Mesothelial cell of epicardium (in vitro differentiated cells): ENCODE data around the gene COL11A2. TPM values are rescaled to one million over a fixed set of nuclear protein-coding genes. Genes with fewer than 3 reads are reported as not detected.

ENCODE experiments used
- DNase-seq, 2 experiments: peaks; one replicate each; pipeline ENCODE4 v3.0.0; 2021; ENCODE audit warnings: low spot score in 2 of 2; ENCODE audit not compliant: unreplicated experiment in 2 of 2
- H3K27ac Mint-ChIP-seq: 2 replicates; pipeline ENCODE4 v1.8.0; 2021; ENCODE audit warnings: mixed read lengths
- H3K27me3 Mint-ChIP-seq: 2 replicates; pipeline ENCODE4 v1.8.0; 2021; ENCODE audit warnings: low read depth, mixed read lengths
- H3K36me3 Mint-ChIP-seq: 2 replicates; pipeline ENCODE4 v1.8.0; 2021; ENCODE audit warnings: mixed read lengths
- H3K4me1 Mint-ChIP-seq: 2 replicates; pipeline ENCODE4 v1.8.0; 2021; ENCODE audit warnings: mixed read lengths
- H3K4me3 Mint-ChIP-seq: 2 replicates; pipeline ENCODE4 v1.8.0; 2021; ENCODE audit warnings: mild to moderate bottlenecking, moderate library complexity, mixed read lengths
- H3K9me3 Mint-ChIP-seq: 2 replicates; pipeline ENCODE4 v1.8.0; 2021; ENCODE audit warnings: mixed read lengths
- total RNA-seq: library from RNA; stranded (reverse); gene quantifications from 3 replicates; pipeline ENCODE4 v1.2.1, GENCODE V29; 2021
- TF ChIP-seq, protein P1 (sequence below): fragments of 200-600 bp; sonication (generic); IDR thresholded peaks from one replicate; pipeline ENCODE4 v1.5.0; 2021; ENCODE audit warnings: antibody characterized with exemption; ENCODE audit not compliant: unreplicated experiment

The COL11A2 gene
- total RNA-seq, 1 donor from 2014 or later: 14.4 TPM

DNA sequence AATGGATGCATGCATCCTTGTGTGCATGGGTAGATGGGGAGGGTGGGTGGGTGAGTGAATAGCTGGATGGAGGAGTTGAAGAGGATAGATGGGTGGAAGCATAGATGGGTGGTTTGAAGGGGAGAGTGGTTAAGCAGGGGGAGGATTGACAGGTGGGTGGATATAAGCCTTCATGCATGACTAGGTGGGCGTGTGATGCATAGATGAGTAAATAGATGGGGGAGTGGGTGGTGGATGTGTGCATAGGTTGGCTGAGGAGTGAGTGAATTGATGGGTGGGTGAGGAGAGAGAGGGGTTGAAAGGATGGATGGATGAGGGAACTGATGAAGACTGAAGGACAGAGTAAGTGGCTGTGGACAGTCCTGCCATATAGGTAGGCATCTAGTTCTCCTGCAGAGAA lies 4.5 kb downstream of the COL11A2 start:
- peaks cover 15% of the 10 kb centered on the region for H3K27me3 Mint-ChIP-seq
- H3K36me3 Mint-ChIP-seq: no peaks in the 10 kb centered on the region
- peaks cover 10% of the 10 kb centered on the region for H3K4me1 Mint-ChIP-seq
- TF ChIP-seq, protein P1, sequence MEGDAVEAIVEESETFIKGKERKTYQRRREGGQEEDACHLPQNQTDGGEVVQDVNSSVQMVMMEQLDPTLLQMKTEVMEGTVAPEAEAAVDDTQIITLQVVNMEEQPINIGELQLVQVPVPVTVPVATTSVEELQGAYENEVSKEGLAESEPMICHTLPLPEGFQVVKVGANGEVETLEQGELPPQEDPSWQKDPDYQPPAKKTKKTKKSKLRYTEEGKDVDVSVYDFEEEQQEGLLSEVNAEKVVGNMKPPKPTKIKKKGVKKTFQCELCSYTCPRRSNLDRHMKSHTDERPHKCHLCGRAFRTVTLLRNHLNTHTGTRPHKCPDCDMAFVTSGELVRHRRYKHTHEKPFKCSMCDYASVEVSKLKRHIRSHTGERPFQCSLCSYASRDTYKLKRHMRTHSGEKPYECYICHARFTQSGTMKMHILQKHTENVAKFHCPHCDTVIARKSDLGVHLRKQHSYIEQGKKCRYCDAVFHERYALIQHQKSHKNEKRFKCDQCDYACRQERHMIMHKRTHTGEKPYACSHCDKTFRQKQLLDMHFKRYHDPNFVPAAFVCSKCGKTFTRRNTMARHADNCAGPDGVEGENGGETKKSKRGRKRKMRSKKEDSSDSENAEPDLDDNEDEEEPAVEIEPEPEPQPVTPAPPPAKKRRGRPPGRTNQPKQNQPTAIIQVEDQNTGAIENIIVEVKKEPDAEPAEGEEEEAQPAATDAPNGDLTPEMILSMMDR: no peak
- no peak overlapping the region for H3K27ac Mint-ChIP-seq
- H3K9me3 Mint-ChIP-seq: peaks cover 4% of the 10 kb centered on the region
- no peak overlapping the region for H3K4me3 Mint-ChIP-seq
- no peak for DNase-seq

DNA sequence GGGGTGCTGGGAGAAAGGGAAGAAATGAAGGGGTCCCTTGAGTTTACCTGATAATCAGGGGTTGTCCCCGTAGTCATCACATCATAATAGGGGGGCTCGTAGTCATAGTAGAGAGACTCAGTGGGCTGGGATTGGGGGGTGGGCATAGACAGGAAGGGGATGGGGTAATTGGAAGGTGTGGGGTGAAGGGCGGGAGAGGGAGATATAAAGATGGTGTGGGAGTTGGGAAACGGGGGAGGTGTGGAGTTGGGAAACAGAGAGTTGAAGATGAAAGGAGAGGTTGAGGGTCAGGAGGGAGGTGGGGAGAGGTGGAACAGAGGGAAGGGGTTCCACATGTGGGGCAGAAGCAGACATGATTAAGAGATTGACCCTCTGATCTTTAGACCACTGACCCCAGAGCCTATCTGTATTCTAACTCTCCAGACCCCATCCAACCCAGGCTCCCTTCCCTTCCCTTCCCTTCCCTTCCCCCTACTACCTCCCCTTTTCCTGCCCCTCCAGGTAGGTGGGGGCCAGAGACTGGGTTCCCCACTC lies 6.5 kb downstream of the COL11A2 start:
- Mint-ChIP-seq H3K4me1 (no peaks in the 10 kb centered on the region), H3K4me3 (no peak overlapping the region), H3K9me3 (peaks cover 4% of the 10 kb centered on the region), H3K27me3 (peaks cover 4% of the 10 kb centered on the region), H3K36me3 (no peaks in the 10 kb centered on the region), H3K27ac (no peak overlapping the region)
- TF ChIP-seq, protein P1: no peak
- DNase-seq: no peak

DNA sequence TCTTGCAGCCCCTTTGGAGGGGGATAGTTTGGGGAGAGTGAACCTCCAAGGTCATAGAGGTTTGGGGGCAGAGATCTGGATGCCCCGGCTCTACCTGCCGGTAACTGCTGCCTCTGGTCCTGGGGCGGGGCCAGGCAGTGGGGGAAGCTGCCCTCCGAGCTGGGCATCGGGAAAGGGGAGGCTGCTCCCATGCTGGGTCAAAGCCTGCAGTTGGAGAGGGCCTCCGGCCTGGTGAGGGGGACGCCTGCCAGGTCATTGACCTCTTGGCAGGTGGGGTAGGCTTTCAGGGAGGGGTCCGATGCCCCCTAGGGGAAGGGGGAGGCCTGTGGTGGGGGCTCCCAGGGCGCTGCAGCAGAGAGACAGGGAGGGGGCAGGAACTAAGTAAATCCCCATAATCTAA lies 7.1 kb downstream of the COL11A2 start:
- TF ChIP-seq, protein P1: no peak
- H3K27ac Mint-ChIP-seq: no peak overlapping the region
- no peaks in the 10 kb centered on the region for H3K4me1 Mint-ChIP-seq
- no peak for DNase-seq
- no peaks in the 10 kb centered on the region for H3K36me3 Mint-ChIP-seq
- peaks cover 4% of the 10 kb centered on the region for H3K9me3 Mint-ChIP-seq
- no peak overlapping the region for H3K4me3 Mint-ChIP-seq
- H3K27me3 Mint-ChIP-seq: peaks cover 3% of the 10 kb centered on the region

DNA sequence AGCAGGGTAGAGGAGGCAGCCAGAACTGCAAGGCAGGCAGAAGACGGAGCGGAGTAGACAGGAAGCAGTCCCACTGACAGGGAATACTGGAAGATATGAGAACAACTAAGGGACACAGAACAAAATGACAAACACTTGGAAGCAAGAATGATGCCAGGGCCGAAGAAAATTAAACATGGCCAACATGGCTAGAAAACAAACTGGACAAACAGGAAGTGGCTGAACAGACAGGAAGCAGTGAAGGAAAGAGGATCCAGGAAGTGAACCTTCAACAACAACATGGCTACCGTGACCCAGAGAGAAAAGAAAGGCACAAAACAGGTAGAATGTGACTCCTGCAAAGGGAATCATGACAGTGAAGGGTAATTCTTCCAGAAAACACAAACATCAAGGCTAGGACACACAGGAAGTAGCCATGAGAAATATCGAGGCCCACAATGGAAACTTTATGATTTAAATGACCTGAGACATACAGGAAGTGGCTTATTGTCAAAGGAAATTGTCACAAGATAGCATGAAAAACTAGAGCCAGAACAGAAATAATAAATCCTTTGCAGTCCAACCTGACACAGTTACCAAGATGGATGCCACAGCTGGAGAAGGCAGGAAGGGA lies 9.1 kb downstream of the COL11A2 start:
- DNase-seq: no peak
- Mint-ChIP-seq H3K27me3 (peaks cover 3% of the 10 kb centered on the region), H3K9me3 (peaks cover 4% of the 10 kb centered on the region), H3K4me1 (peaks cover 5% of the 10 kb centered on the region), H3K4me3 (no peak overlapping the region), H3K27ac (no peak overlapping the region), H3K36me3 (no peaks in the 10 kb centered on the region)
- TF ChIP-seq, protein P1: no peak

DNA sequence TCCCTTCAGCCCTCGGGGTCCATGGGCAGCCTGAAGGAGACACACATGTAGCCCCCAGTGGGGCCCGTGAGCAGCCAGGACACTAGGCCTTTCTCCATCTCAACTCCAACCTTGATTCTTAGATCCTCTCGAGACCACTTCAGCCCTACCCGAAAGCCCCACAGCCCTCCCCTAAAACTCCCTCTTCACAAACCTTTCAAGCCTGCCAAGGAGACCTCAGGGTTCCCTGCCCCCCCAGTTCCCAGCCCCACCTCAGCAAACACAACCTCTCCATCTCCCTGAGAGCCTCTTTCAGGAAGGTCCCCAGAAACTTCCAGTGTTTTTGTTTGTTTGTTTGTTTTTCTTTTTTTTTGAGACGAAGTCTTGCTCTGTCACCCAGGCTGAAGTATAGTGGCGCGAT lies 11.1 kb downstream of the COL11A2 start:
- Mint-ChIP-seq H3K4me3 (no peak overlapping the region), H3K4me1 (peaks cover 17% of the 10 kb centered on the region), H3K27ac (no peak overlapping the region), H3K27me3 (no peaks in the 10 kb centered on the region), H3K9me3 (peaks cover 4% of the 10 kb centered on the region), H3K36me3 (no peaks in the 10 kb centered on the region)
- TF ChIP-seq, protein P1: no peak
- DNase-seq: no peak
